PFSK-1 (cell line): ENCODE measurements around the gene CAPN9.

Experiments used
- FOXP2 ChIP-seq: optimal IDR thresholded peaks from 2 replicates; pipeline ENCODE3; 2011; ENCODE audit warnings: borderline replicate concordance, control low read depth, inconsistent platforms; ENCODE audit not compliant: insufficient read depth; ENCODE audit errors: extremely low read length, extremely low read depth
- POLR2AphosphoS5 ChIP-seq: IDR thresholded peaks from 2 replicates; pipeline ENCODE4 v1.6.1; 2012; ENCODE audit warnings: low read depth, mild to moderate bottlenecking, control low read depth, low read length, moderate library complexity
- SIN3A ChIP-seq: IDR thresholded peaks from 2 replicates; pipeline ENCODE4 v1.6.1; 2012; ENCODE audit warnings: mild to moderate bottlenecking, low read length, moderate library complexity, borderline replicate concordance; ENCODE audit not compliant: insufficient read depth
- TAF1 ChIP-seq: IDR thresholded peaks from 2 replicates; pipeline ENCODE4 v1.6.1; 2012; ENCODE audit warnings: low read length, control low read depth, borderline replicate concordance; ENCODE audit not compliant: insufficient read depth
- TF ChIP-seq, protein P1 (sequence below), 2 experiments: IDR thresholded peaks; 2 replicates each; pipeline versions ENCODE4 v1.6.1 to v1.8.0; 2011 to 2012; ENCODE audit warnings: low read depth in 2 of 2, low read length in 2 of 2, control low read depth in 1 of 2, inconsistent platforms in 1 of 2, mild to moderate bottlenecking in 1 of 2, moderate library complexity in 1 of 2; ENCODE audit not compliant: insufficient read depth in 1 of 2

DNA sequence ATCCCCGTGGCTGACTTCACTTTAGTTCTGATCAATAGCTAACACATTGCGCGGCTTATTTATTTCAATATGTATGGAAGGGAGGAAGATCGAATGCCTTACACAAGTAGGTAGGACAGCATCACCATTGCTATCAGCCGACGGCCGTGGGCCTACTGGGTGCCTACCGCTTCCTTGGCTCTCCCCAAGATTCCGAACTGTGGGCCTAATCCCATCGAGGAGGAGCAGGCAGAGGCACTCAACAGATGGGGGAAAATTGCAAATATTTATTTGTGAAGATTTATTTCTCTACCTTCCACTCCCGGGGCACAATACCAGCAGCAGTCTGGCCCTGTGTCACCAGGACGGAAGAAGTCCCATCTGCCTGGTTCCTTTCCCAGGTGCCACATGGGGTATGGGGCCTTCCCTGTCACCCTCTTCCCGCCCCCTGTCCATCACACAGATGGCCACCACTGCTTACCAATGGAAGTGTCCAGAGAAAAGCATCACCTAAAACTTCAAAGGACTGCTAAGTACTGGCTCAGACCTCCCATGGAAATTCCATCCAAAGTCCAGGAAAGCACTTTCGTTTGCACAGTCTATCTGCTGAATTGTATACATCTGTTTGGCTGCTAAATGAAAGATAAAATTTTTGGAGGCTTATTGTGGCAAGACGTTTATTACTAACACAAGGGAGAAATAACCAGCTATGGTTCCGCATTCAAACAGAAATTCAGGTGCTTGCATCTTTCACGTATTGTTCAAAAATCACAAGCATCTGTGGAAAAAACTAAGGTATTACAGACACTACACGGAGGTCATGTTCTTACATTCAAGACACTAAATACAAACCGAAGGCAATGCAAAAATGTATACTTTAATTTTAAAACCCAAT is 45.1 kb upstream of the CAPN9 start:
- TF ChIP-seq SIN3A = no peak
- TF ChIP-seq POLR2AphosphoS5 = no peak
- no peak for TF ChIP-seq TAF1
- TF ChIP-seq, protein P1, sequence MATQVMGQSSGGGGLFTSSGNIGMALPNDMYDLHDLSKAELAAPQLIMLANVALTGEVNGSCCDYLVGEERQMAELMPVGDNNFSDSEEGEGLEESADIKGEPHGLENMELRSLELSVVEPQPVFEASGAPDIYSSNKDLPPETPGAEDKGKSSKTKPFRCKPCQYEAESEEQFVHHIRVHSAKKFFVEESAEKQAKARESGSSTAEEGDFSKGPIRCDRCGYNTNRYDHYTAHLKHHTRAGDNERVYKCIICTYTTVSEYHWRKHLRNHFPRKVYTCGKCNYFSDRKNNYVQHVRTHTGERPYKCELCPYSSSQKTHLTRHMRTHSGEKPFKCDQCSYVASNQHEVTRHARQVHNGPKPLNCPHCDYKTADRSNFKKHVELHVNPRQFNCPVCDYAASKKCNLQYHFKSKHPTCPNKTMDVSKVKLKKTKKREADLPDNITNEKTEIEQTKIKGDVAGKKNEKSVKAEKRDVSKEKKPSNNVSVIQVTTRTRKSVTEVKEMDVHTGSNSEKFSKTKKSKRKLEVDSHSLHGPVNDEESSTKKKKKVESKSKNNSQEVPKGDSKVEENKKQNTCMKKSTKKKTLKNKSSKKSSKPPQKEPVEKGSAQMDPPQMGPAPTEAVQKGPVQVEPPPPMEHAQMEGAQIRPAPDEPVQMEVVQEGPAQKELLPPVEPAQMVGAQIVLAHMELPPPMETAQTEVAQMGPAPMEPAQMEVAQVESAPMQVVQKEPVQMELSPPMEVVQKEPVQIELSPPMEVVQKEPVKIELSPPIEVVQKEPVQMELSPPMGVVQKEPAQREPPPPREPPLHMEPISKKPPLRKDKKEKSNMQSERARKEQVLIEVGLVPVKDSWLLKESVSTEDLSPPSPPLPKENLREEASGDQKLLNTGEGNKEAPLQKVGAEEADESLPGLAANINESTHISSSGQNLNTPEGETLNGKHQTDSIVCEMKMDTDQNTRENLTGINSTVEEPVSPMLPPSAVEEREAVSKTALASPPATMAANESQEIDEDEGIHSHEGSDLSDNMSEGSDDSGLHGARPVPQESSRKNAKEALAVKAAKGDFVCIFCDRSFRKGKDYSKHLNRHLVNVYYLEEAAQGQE (IDR thresholded peaks at IDR 0.05; ENCODE audit: insufficient read depth in 1 of 2, low read depth in 2 of 2, low read length in 2 of 2) = no peak
- no peak for TF ChIP-seq FOXP2
